CD4-positive, CD25-positive, alpha-beta regulatory T cell (primary cell): ENCODE measurements around the gene NAP1L4. TPM values are rescaled to one million over a fixed set of nuclear protein-coding genes. Genes with fewer than 3 reads are reported as not detected.
"Not testable (repeated sequence)": the region's sequence is repeated elsewhere in the genome, so short reads cannot be mapped to it uniquely, and the experiment has no call there.

Experiments used
- ATAC-seq, 2 donors: fragments of 150-1000 bp; cut with Tn5 transposase; one replicate each; pipeline ENCODE4 v1.10.0; 2021; ENCODE audit warnings: low read depth in 2 of 2, moderate number of reproducible peaks in 2 of 2, moderate library complexity in 1 of 2
- DNase-seq, 3 donors: peaks; one replicate each; pipeline versions ENCODE4 v3.0.0 to v3.0.0-alpha.2; 2012 to 2022; ENCODE audit warnings: mixed read lengths in 1 of 3
- H3K27ac ChIP-seq: one replicate; pipeline ENCODE4 v1.7.0; 2013; ENCODE audit warnings: mild to moderate bottlenecking, low read length; ENCODE audit not compliant: insufficient read depth, poor library complexity, severe bottlenecking
- H3K27me3 ChIP-seq: one replicate; pipeline ENCODE4 v1.7.0; 2013; ENCODE audit warnings: low read length; ENCODE audit not compliant: control insufficient read depth, insufficient read depth
- H3K36me3 ChIP-seq: one replicate; pipeline ENCODE4 v1.7.0; 2013; ENCODE audit warnings: mild to moderate bottlenecking, low read length, moderate library complexity; ENCODE audit not compliant: control insufficient read depth, insufficient read depth
- H3K4me1 ChIP-seq: 2 replicates; pipeline ENCODE4 v1.7.0; 2013; ENCODE audit warnings: mild to moderate bottlenecking, low read length; ENCODE audit not compliant: insufficient read depth, control insufficient read depth, poor library complexity, severe bottlenecking
- H3K4me3 ChIP-seq: one replicate; pipeline ENCODE4 v1.7.0; 2013; ENCODE audit warnings: low read depth, mild to moderate bottlenecking, low read length, moderate library complexity
- H3K9me3 ChIP-seq, 2 experiments: 1 replicate in 1 of 2; 2 replicates in 1 of 2; pipeline ENCODE4 v1.7.0; 2013; ENCODE audit warnings: low read length in 2 of 2, mild to moderate bottlenecking in 1 of 2, moderate library complexity in 1 of 2; ENCODE audit not compliant: control insufficient read depth in 2 of 2
- H3K27ac Mint-ChIP-seq, 3 donors: one replicate each; pipeline ENCODE4 v1.8.0; 2020 to 2022; ENCODE audit warnings: mild to moderate bottlenecking in 3 of 3, mixed read lengths in 3 of 3, moderate library complexity in 2 of 3
- H3K27me3 Mint-ChIP-seq: one replicate; pipeline ENCODE4 v1.8.0; 2022; ENCODE audit warnings: mild to moderate bottlenecking, mixed read lengths
- H3K36me3 Mint-ChIP-seq: one replicate; pipeline ENCODE4 v1.8.0; 2020; ENCODE audit warnings: mixed read lengths
- H3K4me1 Mint-ChIP-seq, 4 donors: one replicate each; pipeline ENCODE4 v1.8.0; 2020 to 2022; ENCODE audit warnings: mixed read lengths in 4 of 4, mild to moderate bottlenecking in 1 of 4
- H3K4me3 Mint-ChIP-seq, 4 donors: one replicate each; pipeline ENCODE4 v1.8.0; 2020 to 2022; ENCODE audit warnings: mild to moderate bottlenecking in 4 of 4, mixed read lengths in 4 of 4, moderate library complexity in 3 of 4
- H3K9me3 Mint-ChIP-seq, 7 donors: one replicate each; pipeline ENCODE4 v1.8.0; 2020 to 2022; ENCODE audit warnings: mixed read lengths in 7 of 7, mild to moderate bottlenecking in 3 of 7, moderate library complexity in 2 of 7
- polyA plus RNA-seq, 4 donors: library from polyadenylated mRNA; unstranded; fragments of 300-500 nt; fragmentation: Illumina TruSeq; gene quantifications; one replicate each; pipeline ENCODE4 v1.2.3, GENCODE V29; 2021
- total RNA-seq: library from RNA; stranded (reverse); gene quantifications from one replicate; pipeline ENCODE4 v1.2.3, GENCODE V29; 2022

The NAP1L4 gene
- total and polyA plus RNA-seq, 5 donors from 2014 or later: 210 to 351 (median 228) TPM

DNA sequence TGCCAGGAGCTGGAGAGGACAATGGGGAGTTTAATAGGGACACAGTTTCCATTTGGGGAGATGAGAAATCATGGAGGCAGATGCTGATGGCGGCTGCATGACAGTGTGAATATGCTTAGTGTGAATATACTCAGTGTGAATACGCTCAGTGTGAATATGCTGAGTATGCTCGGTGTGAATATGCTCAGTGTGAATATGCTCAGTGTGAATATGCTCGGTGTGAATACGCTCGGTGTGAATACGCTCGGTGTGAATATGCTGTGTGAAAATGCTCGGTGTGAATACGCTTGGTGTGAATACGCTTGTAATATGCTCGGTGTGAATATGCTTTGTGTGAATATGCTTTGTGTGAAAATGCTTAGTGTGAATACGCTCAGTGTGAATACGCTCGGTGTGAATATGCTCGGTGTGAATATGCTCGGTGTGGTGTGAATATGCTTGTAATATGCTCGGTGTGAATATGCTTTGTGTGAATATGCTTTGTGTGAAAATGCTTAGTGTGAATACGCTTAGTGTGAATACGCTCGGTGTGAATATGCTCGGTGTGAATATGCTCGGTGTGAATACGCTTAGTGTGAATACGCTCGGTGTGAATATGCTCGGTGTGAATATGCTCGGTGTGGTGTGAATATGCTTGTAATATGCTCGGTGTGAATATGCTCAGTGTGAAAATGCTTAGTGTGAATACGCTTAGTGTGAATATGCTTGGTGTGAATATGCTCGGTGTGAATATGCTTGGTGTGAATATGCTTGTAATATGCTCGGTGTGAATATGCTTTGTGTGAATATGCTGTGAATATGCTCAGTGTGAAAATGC lies 54.3 kb downstream of the NAP1L4 start:
- peaks cover 0 to 28% (median 12%) of the 10 kb centered on the region in 7 donors for H3K9me3 Mint-ChIP-seq
- DNase-seq: peak in 1 of 3 donors; percentile 27
- H3K4me3 Mint-ChIP-seq: peak overlapping the region; percentile 69 to 83 (median 76)
- H3K27me3 Mint-ChIP-seq: peaks cover 13% of the 10 kb centered on the region
- ATAC-seq, H3K27ac ChIP-seq, H3K36me3 Mint-ChIP-seq, H3K36me3 ChIP-seq, H3K4me3 ChIP-seq, H3K27me3 ChIP-seq: not testable (repeated sequence)
- H3K9me3 ChIP-seq: peaks cover 11 to 19% of the 10 kb centered on the region in 2 experiments
- peaks cover 11% of the 10 kb centered on the region for H3K4me1 ChIP-seq
- peaks cover 0 to 26% (median 5%) of the 10 kb centered on the region in 4 donors for H3K4me1 Mint-ChIP-seq
- H3K27ac Mint-ChIP-seq: peak overlapping the region in 2 of 3 donors; percentile 74 to 82

DNA sequence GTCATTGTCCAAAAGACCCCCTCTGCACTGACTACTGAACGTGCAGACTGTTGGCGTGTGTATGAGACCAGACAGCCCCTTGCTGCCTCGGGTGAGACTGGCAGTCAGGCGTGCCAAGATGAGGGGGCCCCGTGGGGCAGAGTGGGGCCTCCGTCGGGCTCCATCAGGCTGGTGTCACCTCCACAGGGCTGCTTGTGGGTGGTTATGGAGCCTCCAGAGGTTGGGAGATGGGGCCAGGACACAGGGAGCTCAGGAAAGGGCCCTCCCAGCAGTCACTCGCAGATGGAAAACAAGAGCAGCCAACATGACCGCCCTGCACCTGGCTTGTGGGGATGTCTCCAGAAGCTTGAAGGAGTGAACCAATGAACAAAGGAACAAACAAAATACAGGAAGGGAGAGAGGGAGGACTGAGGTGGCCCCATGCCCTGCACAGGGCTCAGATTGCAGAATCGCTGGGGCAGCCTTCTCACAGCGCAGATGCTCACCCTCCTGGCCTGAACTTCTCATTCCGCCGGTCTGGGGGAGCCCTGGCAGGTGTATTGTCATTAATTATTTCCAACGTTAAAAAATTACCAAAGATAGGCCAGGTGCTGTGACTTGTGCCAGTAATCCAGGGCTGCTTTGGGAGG lies 57.4 kb downstream of the NAP1L4 start:
- Mint-ChIP-seq H3K4me3 (peak overlapping the region in 1 of 4 donors; percentile 47), H3K9me3 (peaks cover 0 to 28% (median 12%) of the 10 kb centered on the region in 7 donors), H3K4me1 (peaks cover 0 to 22% (median 4%) of the 10 kb centered on the region in 4 donors), H3K27me3 (peaks cover 14% of the 10 kb centered on the region), H3K36me3 (peaks cover 4% of the 10 kb centered on the region), H3K27ac (no peak overlapping the region)
- Histone ChIP-seq H3K36me3 (no peaks in the 10 kb centered on the region), H3K9me3 (peaks cover 11 to 19% of the 10 kb centered on the region in 2 experiments), H3K27ac (no peak overlapping the region), H3K4me3 (no peak overlapping the region), H3K4me1 (peaks cover 20% of the 10 kb centered on the region), H3K27me3 (no peaks in the 10 kb centered on the region)
- DNase-seq (no peak), ATAC-seq (no peak)

DNA sequence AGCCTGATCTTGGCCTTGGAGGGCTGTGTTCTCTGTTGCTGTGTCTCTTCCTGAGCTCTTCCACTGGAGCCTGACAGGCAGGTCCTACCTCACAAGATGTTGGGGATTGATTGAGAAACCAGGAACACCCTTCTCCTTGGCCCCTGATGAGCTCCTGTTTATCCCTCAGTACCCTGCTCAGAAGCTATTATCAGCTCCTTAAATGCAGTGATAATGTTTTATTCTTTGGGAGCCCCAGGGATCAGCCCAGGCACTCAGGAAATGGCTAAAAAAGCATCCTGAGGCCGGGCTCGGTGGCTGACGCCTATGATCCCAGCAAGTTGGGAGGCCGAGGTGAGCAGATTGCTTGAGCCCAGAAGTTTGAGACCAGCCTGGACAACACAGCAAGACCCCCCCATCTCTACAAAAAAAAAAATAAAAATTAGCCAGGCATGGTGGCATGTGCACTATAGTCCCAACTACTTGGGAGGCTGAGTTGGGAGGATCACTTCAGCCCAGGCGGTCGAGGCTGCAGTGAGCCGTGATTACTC lies 58.0 kb downstream of the NAP1L4 start:
- Mint-ChIP-seq H3K4me1 (peaks cover 0 to 20% (median 3%) of the 10 kb centered on the region in 4 donors), H3K27ac (peak overlapping the region in 2 of 3 donors; percentile 55 to 56), H3K9me3 (peaks cover 0 to 22% (median 11%) of the 10 kb centered on the region in 7 donors), H3K27me3 (peaks cover 14% of the 10 kb centered on the region), H3K36me3 (peaks cover 4% of the 10 kb centered on the region), H3K4me3 (no peak overlapping the region)
- Histone ChIP-seq H3K4me1 (peaks cover 25% of the 10 kb centered on the region), H3K36me3 (no peaks in the 10 kb centered on the region), H3K27me3 (no peaks in the 10 kb centered on the region), H3K4me3 (no peak overlapping the region), H3K27ac (peak overlapping the region; percentile 41), H3K9me3 (peaks cover 11 to 17% of the 10 kb centered on the region in 2 experiments)
- ATAC-seq (no peak), DNase-seq (no peak)

DNA sequence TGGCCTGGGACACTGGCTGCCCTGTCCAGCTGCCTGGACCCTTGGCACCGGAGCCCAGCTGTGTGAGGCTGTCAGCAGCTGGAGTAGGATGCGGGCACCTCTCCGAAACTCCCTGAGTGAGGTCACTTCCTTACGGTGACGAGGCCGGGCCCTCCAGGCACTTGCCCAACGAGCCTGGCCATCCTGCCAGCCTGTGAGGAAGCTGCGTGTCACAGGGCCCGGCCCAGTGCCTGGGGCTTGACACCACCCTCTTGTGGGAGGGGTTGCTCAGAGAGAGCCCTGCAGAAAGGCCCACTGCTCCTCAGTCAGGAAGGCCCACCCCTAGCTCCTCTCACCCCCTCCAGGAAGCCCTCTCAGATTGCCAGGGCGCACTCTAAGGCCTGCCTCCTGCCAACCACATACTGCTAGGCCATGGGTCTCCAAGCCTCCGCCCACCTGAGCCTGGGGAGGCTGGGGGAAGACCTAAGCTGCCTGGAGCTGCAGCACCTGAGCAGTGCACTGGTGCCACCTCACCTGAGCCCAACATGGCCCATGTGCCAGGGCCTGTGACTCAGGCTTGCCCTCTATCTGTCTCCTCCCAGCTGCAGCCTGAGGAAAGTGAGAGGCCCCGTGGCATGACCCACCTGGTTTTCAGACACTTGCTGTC lies 58.6 kb downstream of the NAP1L4 start:
- no peaks in the 10 kb centered on the region for H3K36me3 ChIP-seq

DNA sequence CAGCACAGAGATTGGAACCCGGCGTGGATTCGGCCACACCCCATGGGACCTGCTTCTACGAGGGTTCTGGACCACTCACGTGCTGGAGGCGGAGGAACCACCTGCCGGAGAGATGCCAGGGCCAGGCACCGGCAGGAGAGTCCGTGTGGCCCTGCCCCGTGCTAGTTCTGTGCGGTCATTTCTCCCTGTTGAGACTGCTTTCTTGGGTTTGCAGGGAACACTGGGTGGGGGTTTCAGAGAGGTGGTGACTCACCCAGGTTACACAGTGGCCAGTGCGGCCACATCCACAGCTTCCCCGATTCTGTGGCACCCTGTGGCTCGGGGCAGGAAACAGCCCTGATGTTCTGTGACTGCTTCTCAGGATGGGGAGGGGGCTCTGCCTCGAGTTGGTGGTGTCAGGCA lies 59.3 kb downstream of the NAP1L4 start:
- Mint-ChIP-seq H3K27me3 (peaks cover 23% of the 10 kb centered on the region), H3K4me3 (no peak overlapping the region), H3K9me3 (peaks cover 0 to 10% (median 6%) of the 10 kb centered on the region in 7 donors), H3K27ac (peak overlapping the region in 2 of 3 donors; percentile 38 to 55), H3K36me3 (no peaks in the 10 kb centered on the region), H3K4me1 (peaks cover 0 to 28% (median 5%) of the 10 kb centered on the region in 4 donors)
- H3K27ac ChIP-seq: peak overlapping the region; percentile 41
- H3K4me3 ChIP-seq: no peak overlapping the region
- peaks cover 4 to 6% of the 10 kb centered on the region in 2 experiments for H3K9me3 ChIP-seq
- no peak for DNase-seq
- H3K4me1 ChIP-seq: peaks cover 38% of the 10 kb centered on the region
- no peak for ATAC-seq
- no peaks in the 10 kb centered on the region for H3K36me3 ChIP-seq
- H3K27me3 ChIP-seq: no peaks in the 10 kb centered on the region

More for the DNA sequence above, 58.6 kb downstream of the NAP1L4 start:
- H3K27ac ChIP-seq: peak overlapping the region; percentile 41
- Mint-ChIP-seq H3K9me3 (peaks cover 0 to 17% (median 8%) of the 10 kb centered on the region in 7 donors), H3K36me3 (peaks cover 1% of the 10 kb centered on the region), H3K4me1 (peaks cover 0 to 22% (median 3%) of the 10 kb centered on the region in 4 donors), H3K4me3 (peak overlapping the region in 1 of 4 donors; percentile 51), H3K27ac (peak overlapping the region; percentile 55 to 79 (median 56)), H3K27me3 (peaks cover 17% of the 10 kb centered on the region)
- H3K4me1 ChIP-seq: peaks cover 31% of the 10 kb centered on the region
- DNase-seq (peak; percentile 19 to 89 (median 49)), ATAC-seq (peak; percentile 60 to 63)
- H3K9me3 ChIP-seq: peaks cover 7 to 11% of the 10 kb centered on the region in 2 experiments
- no peaks in the 10 kb centered on the region for H3K27me3 ChIP-seq
- H3K4me3 ChIP-seq: no peak overlapping the region

DNA sequence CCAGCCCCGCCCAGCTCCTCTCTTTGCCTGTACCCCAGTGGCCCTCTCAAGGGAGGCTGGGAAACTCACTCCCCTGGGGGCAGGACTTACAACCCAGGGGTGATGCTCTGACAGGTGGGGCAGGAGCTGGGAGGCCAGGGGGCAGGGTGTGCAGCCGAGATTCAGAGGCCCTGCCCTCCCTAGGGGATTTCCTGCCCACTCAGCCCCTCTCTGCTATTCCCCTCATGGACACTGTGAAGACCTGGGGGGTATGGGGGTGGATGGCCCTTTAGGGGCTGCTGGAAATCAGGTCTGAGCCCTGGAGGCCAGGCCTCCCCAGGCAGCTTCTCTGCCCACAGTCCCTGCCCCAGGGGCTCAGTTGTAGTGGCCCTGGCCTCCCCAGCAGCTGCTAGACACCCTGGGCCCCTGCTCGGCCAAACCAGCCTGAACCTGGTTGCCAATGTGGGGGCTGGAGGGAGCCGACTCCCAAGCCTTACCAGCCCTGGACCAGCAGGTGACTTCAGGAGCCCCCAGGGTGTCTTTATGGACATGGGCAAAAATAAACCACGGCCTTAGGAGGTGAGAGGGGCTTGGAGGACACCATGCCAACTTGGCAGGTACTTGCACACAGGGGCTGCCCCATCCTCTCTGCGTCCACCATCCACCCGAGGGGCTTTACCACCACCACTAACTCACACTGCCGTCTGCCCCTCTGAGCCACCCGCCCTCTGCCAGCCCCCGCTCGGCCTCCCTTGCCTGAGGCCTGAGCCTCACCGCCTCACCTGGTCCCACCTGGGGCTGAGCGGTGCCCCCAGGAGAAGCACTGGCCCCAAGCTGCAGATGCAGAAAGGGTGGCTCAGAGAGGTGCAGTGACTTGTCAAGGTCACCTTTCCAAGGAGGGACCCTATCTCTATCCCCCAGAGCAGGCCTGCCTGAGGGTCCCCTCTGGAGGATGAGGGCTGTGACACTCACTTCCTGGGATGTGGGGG lies 60.1 kb downstream of the NAP1L4 start:
- ATAC-seq (no peak), DNase-seq (no peak)
- no peaks in the 10 kb centered on the region for H3K36me3 ChIP-seq
- Mint-ChIP-seq H3K27ac (peak overlapping the region in 2 of 3 donors; percentile 38 to 52), H3K4me1 (peaks cover 0 to 31% (median 5%) of the 10 kb centered on the region in 4 donors), H3K27me3 (peaks cover 23% of the 10 kb centered on the region), H3K9me3 (peaks cover 0 to 5% (median 1%) of the 10 kb centered on the region in 7 donors), H3K4me3 (peak overlapping the region in 1 of 4 donors; percentile 61), H3K36me3 (no peaks in the 10 kb centered on the region)
- peaks cover 40% of the 10 kb centered on the region for H3K4me1 ChIP-seq
- no peak overlapping the region for H3K4me3 ChIP-seq
- no peaks in the 10 kb centered on the region for H3K27me3 ChIP-seq
- no peaks in the 10 kb centered on the region for H3K9me3 ChIP-seq
- H3K27ac ChIP-seq: no peak overlapping the region
